GM06990 (cell line): Measurements from ENCODE around the gene CAST.
"Not testable (repeated sequence)": the region's sequence is repeated elsewhere in the genome, so short reads cannot be mapped to it uniquely, and the experiment has no call there.

Source experiments
- DNase-seq: peaks from one replicate; pipeline ENCODE4 v3.0.0-alpha.2; 2011; ENCODE audit not compliant: insufficient read length; ENCODE audit errors: extremely low read depth
- H3K27me3 ChIP-seq: replicated peaks from 2 replicates; pipeline ENCODE4 v1.6.0; 2011; ENCODE audit warnings: low read length; ENCODE audit not compliant: control insufficient read depth, insufficient read depth
- H3K36me3 ChIP-seq: 2 replicates; pipeline ENCODE4 v1.5.1; 2011; ENCODE audit warnings: low read length; ENCODE audit not compliant: control insufficient read depth, insufficient read depth
- H3K4me3 ChIP-seq: replicated peaks from 2 replicates; pipeline ENCODE4 v1.5.1; 2011; ENCODE audit warnings: low read depth, mild to moderate bottlenecking, control low read depth, low read length
- TF ChIP-seq, protein P1 (sequence below): IDR thresholded peaks from 2 replicates; pipeline ENCODE4 v1.5.1; 2011; ENCODE audit warnings: low read length, control low read depth, mild to moderate bottlenecking, inconsistent platforms; ENCODE audit not compliant: insufficient read depth, poor library complexity, severe bottlenecking

CAST gene

DNA sequence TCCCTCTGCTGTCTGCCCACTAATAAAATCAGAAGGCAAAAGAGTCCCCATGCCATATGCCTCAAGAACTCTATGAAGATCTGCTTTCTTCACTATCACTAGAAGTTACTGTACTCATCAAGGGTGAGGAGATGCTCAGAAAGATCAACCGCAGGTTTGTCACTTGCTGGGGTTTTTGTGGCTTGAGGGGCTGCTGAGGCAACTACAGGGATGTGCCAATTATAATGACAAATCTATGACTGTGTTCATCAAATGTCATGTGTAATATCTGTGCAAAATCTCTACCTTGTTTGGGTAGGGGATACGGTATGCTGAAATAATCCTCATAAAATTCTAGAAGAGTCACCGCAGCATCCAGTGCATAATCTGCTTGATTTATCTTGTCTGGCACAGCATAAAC, 132.6 kb downstream of the CAST start:
- H3K36me3 ChIP-seq, result peaks cover 24% of the 10 kb centered on the region
- no peak overlapping the region for H3K4me3 ChIP-seq
- no peaks in the 10 kb centered on the region for H3K27me3 ChIP-seq
- no peak for DNase-seq
- TF ChIP-seq, protein P1, sequence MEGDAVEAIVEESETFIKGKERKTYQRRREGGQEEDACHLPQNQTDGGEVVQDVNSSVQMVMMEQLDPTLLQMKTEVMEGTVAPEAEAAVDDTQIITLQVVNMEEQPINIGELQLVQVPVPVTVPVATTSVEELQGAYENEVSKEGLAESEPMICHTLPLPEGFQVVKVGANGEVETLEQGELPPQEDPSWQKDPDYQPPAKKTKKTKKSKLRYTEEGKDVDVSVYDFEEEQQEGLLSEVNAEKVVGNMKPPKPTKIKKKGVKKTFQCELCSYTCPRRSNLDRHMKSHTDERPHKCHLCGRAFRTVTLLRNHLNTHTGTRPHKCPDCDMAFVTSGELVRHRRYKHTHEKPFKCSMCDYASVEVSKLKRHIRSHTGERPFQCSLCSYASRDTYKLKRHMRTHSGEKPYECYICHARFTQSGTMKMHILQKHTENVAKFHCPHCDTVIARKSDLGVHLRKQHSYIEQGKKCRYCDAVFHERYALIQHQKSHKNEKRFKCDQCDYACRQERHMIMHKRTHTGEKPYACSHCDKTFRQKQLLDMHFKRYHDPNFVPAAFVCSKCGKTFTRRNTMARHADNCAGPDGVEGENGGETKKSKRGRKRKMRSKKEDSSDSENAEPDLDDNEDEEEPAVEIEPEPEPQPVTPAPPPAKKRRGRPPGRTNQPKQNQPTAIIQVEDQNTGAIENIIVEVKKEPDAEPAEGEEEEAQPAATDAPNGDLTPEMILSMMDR, result no peak

DNA sequence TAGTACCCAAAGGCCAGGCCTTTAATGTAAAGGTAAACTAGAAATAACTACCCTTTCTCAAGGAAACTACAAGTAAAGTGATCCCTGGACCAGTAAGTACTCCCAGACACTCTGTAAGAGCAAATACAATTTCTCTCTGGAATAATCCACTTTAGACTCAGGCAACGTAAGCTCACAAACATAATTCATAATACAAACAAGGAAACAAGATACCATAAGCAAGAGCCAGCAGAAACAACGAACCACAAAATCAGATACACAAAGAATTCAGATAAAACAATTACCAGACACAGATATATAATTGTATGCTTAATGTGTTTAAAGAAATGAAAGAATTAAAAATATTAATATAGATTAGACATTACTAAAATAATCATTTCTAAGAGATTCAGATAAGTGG, 133.4 kb downstream of the CAST start:
- no peak overlapping the region for H3K4me3 ChIP-seq
- TF ChIP-seq, protein P1, result no peak
- H3K36me3 ChIP-seq, result peaks cover 26% of the 10 kb centered on the region
- no peak for DNase-seq
- no peaks in the 10 kb centered on the region for H3K27me3 ChIP-seq

DNA sequence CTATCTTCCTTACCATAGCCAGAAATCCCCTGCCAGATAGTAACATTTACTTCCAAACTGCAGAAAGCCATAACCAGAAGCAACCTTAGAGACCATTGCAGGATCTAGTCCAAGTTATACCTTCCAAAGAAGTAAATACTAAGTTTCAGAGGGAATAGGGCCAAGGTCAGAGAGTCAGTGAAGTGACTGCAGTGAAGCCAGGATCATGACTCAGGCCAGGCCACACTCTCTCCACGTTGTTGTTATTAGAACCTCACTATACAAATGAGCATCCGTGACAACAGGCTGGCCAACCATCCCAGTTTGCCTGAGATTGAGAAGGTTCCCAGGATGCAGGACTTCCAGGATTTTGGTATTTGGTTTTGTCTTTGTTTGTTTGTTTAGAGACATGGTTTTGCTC, 134.3 kb downstream of the CAST start:
- Histone ChIP-seq H3K36me3 (peaks cover 23% of the 10 kb centered on the region), H3K27me3 (no peaks in the 10 kb centered on the region), H3K4me3 (no peak overlapping the region)
- TF ChIP-seq, protein P1, result no peak
- no peak for DNase-seq

DNA sequence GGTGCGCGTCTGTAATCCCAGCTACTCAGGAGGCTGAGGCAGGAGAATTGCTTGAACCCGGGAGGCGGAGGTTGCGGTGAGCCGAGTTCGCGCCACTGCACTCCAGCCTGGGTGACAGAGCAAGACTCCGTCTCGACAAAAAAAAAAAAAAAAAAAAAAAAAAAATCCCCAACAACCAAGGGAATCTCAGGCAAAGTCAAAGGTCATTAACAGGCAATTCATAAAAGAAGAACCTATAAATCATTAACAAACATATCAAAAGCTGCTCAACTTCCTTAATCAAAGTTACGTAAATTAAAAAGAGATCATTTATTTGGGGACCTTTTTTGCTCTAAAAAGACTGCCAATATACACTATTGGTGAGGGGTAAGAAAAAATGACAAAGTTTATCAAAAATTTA, 139.5 kb downstream of the CAST start:
- not testable (repeated sequence) for H3K4me3 ChIP-seq, H3K27me3 ChIP-seq, DNase-seq
- peaks cover 14% of the 10 kb centered on the region for H3K36me3 ChIP-seq

DNA sequence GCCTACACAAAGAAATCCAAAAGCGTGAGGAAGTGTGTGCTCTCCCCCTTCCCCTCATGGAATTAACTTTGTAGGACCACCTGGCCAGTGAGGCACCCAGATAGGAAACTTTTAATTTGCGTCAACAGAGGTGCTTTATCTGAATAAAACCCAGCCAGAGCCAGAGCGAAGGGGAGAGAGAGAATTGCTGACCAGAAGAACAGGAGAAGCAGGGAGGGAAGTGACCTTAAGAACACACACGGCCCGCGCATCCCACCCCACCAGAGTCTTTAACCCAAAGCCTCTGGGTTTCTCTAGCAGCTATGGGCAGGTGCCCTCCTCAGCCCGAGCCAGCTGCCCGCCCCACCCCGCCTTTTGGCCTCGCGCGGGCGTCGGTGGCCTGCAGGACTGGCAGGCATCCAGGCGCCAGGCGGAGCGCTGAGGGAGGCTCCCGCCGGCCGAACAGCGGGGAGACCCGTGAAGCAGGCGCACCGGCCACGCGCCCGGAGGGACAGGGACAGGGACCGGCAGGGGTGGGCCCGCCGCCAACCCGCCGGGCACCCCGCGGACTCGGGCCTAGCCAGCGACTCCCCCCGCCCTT, 145.0 kb downstream of the CAST start:
- Histone ChIP-seq H3K4me3 (peak overlapping the region; percentile 86), H3K27me3 (no peaks in the 10 kb centered on the region), H3K36me3 (peaks cover 3% of the 10 kb centered on the region; the same call in 1 of the 2 replicates)
- DNase-seq, result peak; percentile 76
- TF ChIP-seq, protein P1, result no peak

DNA sequence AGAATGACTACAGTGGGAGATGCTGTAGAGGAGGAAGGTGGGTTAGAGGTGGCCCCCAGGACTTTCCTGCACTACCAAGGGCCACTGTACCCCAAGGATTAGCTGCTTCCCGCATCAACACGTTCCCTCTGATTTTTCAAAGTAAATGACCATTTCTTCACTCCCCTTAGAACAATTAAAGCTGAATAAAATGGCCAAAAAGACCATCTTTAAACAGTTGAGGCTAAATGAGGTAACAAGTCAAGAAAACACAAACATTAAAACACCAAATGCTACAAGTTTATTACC, 146.3 kb downstream of the CAST start:
- Histone ChIP-seq H3K27me3 (no peaks in the 10 kb centered on the region), H3K36me3 (no peaks in the 10 kb centered on the region), H3K4me3 (peak overlapping the region; percentile 86)
- TF ChIP-seq, protein P1, result no peak
- no peak for DNase-seq
